Breast epithelium (tissue), 3 donors: ENCODE results near the gene HES5.

Source experiments
- CTCF ChIP-seq, 3 donors: fragments of 450-650 bp; IDR thresholded peaks; one replicate each; pipeline ENCODE4 v1.5.1; 2016 to 2017; ENCODE audit warnings: antibody characterized with exemption in 3 of 3, mild to moderate bottlenecking in 3 of 3, moderate library complexity in 3 of 3
- POLR2A ChIP-seq: fragments of 450-650 bp; IDR thresholded peaks from one replicate; pipeline ENCODE4 v1.6.1; 2016; ENCODE audit warnings: antibody characterized with exemption, mild to moderate bottlenecking, moderate library complexity

- TF ChIP-seq CTCF (IDR thresholded peaks at IDR 0.05) (no peak), POLR2A (peak; percentile 66)
Observed at GRCh38 chr1:2555634-2556276, 25.7 kb upstream of the HES5 start.
